HL-60/S4 (cell line): Measurements from ENCODE around the gene ARG2.

Experiments
- in situ Hi-C: fragments of 300-500 bp; cut with MboI; formaldehyde crosslinking; loops from 2 replicates; pipeline ENCODE4 v1.14.3; 2022; ENCODE audit warnings: low sequenced_read_pairs

Gene ARG2

GRCh38 chr14:67636361-67636919 lies 16.7 kb downstream of the ARG2 start:
- in situ Hi-C loops = no loop called here

GRCh38 chr14:67638642-67639041 lies 18.9 kb downstream of the ARG2 start:
- in situ Hi-C loops = no loop called here

GRCh38 chr14:67641480-67641879 lies 21.8 kb downstream of the ARG2 start:
- in situ Hi-C loops = no loop called here

- in situ Hi-C loops = no loop called here
Observed at GRCh38 chr14:67641902-67642749, 22.4 kb downstream of the ARG2 start.

- in situ Hi-C loops = no loop called here
Observed at GRCh38 chr14:67643713-67644112, 24.0 kb downstream of the ARG2 start.

GRCh38 chr14:67644428-67644827 lies 24.7 kb downstream of the ARG2 start:
- in situ Hi-C loops = no loop called here

GRCh38 chr14:67645414-67645813 lies 25.7 kb downstream of the ARG2 start:
- in situ Hi-C loops = no loop called here

GRCh38 chr14:67646131-67646530 lies 26.4 kb downstream of the ARG2 start:
- in situ Hi-C loops = no loop called here

GRCh38 chr14:67650151-67650550 lies 30.4 kb downstream of the ARG2 start:
- in situ Hi-C loops = no loop called here

GRCh38 chr14:67650694-67651093 lies 31.0 kb downstream of the ARG2 start:
- in situ Hi-C loops = no loop called here

- in situ Hi-C loops = no loop called here
Observed at GRCh38 chr14:67652189-67652588, 32.5 kb downstream of the ARG2 start.

GRCh38 chr14:67653651-67654280 lies 34.0 kb downstream of the ARG2 start:
- in situ Hi-C loops = no loop called here

GRCh38 chr14:67663633-67664032 lies 43.9 kb downstream of the ARG2 start:
- in situ Hi-C loops = no loop called here

- in situ Hi-C loops = no loop called here
Observed at GRCh38 chr14:67665868-67666267, 46.1 kb downstream of the ARG2 start.

- in situ Hi-C loops = no loop called here
Observed at GRCh38 chr14:67666750-67667449, 47.2 kb downstream of the ARG2 start.

- in situ Hi-C loops = no loop called here
Observed at GRCh38 chr14:67668559-67668958, 48.8 kb downstream of the ARG2 start.

GRCh38 chr14:67673451-67673850 lies 53.7 kb downstream of the ARG2 start:
- in situ Hi-C loops = no loop called here

- in situ Hi-C loops = no loop called here
Observed at GRCh38 chr14:67674139-67674479, 54.4 kb downstream of the ARG2 start.

- in situ Hi-C loops = no loop called here
Observed at GRCh38 chr14:67674480-67675218, 54.9 kb downstream of the ARG2 start, which contains the start of gene VTI1B. TSS of gene VTI1B (minus strand) at chr14:67674632. CDS start at chr14:67674489, 143 bp downstream.

GRCh38 chr14:67675219-67675582 lies 55.5 kb downstream of the ARG2 start:
- in situ Hi-C loops = no loop called here

- in situ Hi-C loops = no loop called here
Observed at GRCh38 chr14:67679006-67679405, 59.3 kb downstream of the ARG2 start.
